Measurements from ENCODE around the gene RAB6B. TPM values are rescaled to one million over a fixed set of nuclear protein-coding genes. Genes with fewer than 3 reads are reported as not detected.

The RAB6B gene
- total RNA-seq, 2 donors from 2014 or later: 0.16 to 2.2 TPM

DNA sequence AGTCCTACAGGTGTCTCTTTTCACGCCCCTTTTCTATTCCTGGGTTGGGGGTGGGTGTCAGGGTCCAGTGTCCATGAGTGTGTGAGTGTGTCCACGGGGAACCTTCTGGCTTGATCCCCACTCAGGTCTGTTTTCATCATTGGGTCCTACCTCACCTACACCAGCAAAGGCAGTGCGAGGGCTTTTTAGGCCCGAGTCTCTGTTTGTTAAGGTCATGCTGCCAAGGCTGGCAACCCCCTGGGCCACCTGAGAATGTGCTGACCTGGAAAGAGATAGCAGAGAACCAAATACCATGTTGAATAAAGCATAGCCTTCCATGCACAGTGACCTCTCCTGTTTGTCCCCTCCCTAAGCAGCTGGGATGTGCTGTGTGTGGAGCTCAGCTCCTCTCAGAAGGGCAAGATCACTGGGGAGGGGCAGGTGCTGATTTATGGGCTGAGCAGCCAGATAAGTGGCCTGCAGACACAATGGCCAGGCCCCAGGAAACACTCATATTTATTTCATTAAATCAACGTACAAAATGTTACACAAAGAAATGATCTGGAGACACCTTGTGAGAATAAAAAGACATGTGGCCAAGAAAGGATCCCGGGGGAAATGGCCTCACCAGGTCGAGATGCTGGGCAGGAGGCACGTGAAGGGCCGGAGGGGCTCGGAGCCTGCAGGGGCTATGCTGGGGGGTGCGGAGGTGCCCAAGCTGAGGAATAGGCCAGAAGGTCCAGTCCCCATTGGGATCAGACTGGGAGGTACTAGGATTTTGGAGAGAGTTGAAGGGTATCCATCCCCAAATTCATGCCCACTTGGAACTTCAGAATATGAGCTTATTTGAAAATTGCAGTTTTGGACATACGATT lies 36.1 kb downstream of the RAB6B start:
- no peaks in the 10 kb centered on the region for H3K9me3 Mint-ChIP-seq
- no peak for DNase-seq (ENCODE audit: low spot score in 2 of 2)

DNA sequence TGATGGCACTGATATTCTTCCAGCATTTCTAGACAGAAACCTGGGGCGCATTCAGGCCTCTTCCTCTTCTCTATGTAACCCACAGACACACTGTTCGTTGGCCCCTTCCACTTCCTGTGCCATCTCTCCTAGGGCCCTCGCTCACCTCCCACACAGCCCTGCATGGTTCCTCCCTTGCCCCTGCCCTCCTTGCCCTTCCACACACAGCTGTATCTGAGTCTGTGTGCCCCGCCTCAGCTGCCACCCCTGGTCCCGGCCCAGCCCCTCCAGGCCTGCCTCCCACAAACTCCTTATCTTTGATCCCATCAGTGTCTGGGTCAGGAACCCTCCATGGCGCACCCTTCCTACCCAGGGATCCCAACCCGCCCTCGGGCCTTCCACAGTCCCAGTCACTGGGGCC lies 37.9 kb downstream of the RAB6B start:
- Mint-ChIP-seq H3K9me3 (no peaks in the 10 kb centered on the region), H3K36me3 (no peaks in the 10 kb centered on the region), H3K27ac (peak overlapping the region in 1 of 2 donors; percentile 92)
- ATAC-seq (peak in 1 of 2 donors; percentile 41), DNase-seq (ENCODE audit: low spot score in 2 of 2) (no peak)

More for the DNA sequence above, 36.1 kb downstream of the RAB6B start:
- Mint-ChIP-seq H3K27ac (no peak overlapping the region), H3K36me3 (no peaks in the 10 kb centered on the region)
- ATAC-seq: no peak

DNA sequence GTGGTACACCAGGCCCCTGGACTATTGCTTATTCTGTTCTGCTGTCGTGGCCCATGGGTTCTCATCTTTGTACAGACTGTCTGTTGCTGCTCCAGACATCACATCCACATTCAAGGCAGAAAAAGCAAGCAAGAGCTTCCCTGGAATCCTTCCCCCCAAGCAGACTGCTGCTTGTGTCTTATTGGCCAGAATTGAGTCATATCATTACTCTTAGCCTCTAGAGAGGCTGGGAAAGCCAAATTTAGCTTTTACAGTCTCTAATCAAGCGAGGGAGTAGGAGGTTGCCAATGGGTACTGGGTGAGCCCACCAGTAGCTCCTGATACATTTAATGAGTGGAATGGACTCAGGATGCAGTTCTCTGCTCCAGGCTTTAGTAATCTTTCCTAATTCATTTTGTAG lies 39.4 kb downstream of the RAB6B start:
- DNase-seq (ENCODE audit: low spot score in 2 of 2) (no peak), ATAC-seq (no peak)
- Mint-ChIP-seq H3K27ac (no peak overlapping the region), H3K9me3 (no peaks in the 10 kb centered on the region), H3K36me3 (no peaks in the 10 kb centered on the region)

DNA sequence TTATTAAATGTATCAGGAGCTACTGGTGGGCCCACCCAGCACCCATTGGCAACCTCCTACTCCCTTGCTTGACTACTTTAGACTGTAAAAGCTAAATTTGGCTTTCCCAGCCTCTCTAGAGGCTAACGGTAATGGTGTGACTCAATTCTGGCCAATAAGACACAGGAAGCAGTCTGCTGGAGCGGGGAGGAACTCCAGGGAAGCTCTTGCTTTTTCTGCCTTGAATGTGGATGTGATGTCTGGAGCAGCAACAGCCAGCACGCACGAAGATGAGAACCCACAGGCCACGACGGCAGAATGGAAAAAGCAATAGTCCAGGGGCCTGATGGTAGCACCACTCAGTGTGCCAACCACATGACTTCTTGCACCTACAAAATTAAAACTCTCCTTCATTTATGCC lies 39.9 kb downstream of the RAB6B start:
- Mint-ChIP-seq H3K36me3 (no peaks in the 10 kb centered on the region), H3K27ac (no peak overlapping the region), H3K9me3 (no peaks in the 10 kb centered on the region)
- no peak for DNase-seq (ENCODE audit: low spot score in 2 of 2)
- ATAC-seq: no peak

DNA sequence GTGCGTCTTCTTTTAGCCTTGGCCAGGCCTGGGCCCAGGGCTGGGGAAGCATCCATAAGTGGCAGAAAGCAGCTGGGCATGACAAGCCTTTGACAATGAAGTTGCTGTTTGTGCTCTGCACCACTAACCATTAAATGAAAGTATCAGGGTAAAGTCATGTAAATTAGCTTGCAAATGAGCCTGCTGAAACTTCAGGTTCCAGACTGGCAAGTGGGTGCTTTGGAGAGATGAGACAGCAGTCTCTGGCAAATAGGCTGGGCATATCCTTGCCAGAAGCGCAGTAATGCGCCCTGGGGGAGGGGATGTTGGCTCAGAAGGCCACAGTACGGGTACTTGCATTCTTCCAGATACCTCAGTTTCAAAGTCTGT lies 40.7 kb downstream of the RAB6B start:
- H3K27ac Mint-ChIP-seq: no peak overlapping the region
- DNase-seq (ENCODE audit: low spot score in 2 of 2) (no peak), ATAC-seq (no peak)
- no peaks in the 10 kb centered on the region for H3K36me3 Mint-ChIP-seq
- H3K9me3 Mint-ChIP-seq: no peaks in the 10 kb centered on the region

DNA sequence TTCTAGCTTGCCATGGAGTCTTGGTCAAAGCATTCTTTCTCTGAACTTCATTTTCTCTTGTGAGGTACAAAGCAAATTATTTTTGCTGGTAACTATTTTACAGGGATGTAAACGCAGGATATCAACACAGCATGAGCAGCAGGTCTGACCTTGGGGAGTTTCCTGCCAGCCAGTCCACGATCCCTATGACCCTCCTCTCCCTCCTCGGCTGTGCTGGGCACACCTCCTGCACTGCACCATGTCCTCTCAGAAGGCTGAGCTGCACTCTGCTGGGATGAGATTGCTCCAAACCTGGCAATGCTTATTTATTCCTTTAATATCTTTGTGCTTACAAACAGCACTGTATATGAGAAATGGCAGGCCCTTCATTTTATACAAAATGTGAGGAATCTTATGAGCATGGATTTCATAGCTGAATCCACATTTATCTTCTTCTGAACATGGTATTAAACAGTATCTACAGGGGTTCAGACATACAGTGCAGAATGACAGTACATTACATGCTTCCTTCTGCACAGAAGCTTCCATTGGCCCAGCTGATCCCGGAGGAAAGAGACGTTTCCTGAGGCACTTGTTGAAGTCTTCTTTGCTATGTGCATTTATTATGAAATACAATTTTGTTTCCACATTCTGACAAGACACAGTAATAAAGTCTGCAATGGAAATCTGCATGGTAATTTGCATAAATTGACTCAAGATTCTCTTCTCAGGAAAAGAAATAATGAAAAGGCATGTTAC lies 41.2 kb downstream of the RAB6B start:
- no peak overlapping the region for H3K27ac Mint-ChIP-seq

DNA sequence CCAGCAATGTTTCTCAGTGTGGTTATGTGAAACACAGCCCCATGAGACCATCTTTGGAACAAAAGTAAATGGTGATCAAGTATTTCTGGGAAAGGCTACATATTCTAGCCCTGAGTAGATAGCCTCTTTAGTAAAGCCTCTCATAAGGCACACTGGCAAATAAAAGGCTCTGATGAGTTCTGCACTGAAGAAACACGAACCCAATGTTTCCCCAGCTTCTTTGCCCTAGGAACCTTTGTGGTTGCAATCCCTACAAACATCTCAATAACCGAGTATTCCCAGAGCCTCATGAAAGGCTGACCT lies 41.8 kb downstream of the RAB6B start:
- no peaks in the 10 kb centered on the region for H3K36me3 Mint-ChIP-seq
- H3K27ac Mint-ChIP-seq: no peak overlapping the region
- H3K9me3 Mint-ChIP-seq: no peaks in the 10 kb centered on the region
- ATAC-seq (no peak), DNase-seq (ENCODE audit: low spot score in 2 of 2) (no peak)

More for the DNA sequence above, 41.2 kb downstream of the RAB6B start:
- H3K9me3 Mint-ChIP-seq: no peaks in the 10 kb centered on the region
- no peak for ATAC-seq
- no peaks in the 10 kb centered on the region for H3K36me3 Mint-ChIP-seq
- no peak for DNase-seq (ENCODE audit: low spot score in 2 of 2)

DNA sequence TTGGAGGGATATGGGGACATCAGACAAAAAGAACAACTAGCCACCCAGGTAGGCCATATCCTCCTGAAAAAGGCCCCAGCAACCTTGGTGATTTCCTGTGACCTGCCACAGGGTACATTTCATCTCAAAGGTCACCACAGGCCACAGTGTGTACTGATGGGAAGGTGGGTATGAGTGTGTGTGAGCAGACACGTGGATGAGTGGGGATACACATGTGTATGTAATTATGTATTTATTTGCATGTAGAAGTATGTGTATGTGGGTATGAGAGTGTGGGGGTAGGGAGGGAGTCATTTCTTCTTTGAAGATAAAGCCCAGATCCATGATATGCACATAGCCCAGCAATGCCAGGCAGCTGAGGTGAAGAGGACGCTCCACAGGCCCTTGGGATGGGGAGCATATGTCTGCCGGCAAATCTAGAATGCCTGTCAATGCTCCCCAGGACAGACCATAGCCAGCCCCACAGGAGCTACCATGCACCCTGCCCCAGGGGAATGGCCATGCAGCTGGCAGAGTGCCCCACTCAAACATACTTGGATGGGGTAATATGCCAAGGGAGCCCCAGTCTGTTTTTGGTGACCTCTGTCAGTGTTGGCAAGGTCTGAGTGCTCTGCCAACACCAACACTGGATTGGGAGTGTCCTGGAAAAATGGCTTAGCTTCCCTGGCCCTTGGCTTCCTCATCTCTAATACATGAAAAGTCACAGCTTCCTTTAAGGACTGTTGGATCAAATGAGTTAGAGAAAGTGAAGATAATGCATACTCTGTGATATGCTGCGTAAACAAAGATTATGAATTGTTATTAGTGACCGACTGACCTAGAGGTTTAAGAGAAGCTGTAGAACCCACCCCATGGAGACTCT lies 42.4 kb downstream of the RAB6B start:
- Mint-ChIP-seq H3K9me3 (no peaks in the 10 kb centered on the region), H3K27ac (no peak overlapping the region), H3K36me3 (no peaks in the 10 kb centered on the region)
- DNase-seq (ENCODE audit: low spot score in 2 of 2) (no peak), ATAC-seq (no peak)

DNA sequence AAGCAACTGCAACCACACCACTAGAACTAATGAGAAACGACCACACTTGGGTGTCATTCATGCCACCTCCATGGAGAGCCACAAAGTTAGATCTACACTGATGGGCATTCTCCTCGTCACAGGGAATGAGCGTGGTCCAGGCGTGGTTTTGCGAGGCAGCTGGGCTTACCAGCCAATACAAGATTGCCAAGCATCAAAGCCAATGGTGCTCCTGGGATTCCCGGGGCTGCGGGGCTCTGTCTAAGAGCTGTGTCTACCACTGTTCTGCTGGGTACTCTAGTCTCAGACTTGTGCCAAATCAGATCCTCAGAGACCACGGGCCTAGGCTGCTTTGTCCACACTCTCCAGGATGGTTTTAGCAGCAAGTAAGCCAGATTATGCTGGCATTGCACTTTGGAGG lies 43.8 kb downstream of the RAB6B start:
- Mint-ChIP-seq H3K36me3 (no peaks in the 10 kb centered on the region), H3K9me3 (no peaks in the 10 kb centered on the region), H3K27ac (no peak overlapping the region)
- no peak for ATAC-seq
- no peak for DNase-seq (ENCODE audit: low spot score in 2 of 2)

DNA sequence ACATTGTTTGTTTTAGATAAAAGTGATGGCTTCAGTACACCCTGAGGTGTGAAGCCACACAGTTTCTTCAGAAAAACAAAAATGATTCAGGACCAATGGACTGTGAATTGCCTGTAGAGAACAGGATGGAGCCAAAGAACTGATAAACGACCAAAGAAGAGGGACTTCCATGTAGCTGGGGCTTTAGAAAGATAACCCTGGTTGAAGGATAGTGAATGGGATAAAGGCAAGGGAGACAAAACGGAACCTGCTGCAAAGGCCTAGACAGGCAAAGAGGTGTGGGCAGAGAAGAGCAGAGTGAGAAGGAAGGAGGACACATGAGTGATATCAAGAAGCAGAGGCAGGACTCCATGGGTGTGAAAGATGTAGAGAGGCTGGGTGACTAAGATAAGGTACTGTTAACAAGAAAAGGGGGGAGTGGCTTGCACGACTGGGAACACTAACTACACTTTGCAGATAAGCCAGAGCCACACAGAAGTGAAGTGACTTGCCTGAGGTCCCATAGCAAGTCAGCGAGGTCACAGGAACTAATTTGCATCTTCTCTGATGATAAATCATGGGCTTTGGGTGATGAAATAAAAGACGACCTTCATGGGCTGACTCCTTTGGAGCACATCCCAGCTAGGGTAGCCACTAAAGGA lies 44.3 kb downstream of the RAB6B start:
- peak; percentile 59 to 93 for ATAC-seq
- H3K27ac Mint-ChIP-seq: no peak overlapping the region
- DNase-seq (ENCODE audit: low spot score in 2 of 2): no peak
- no peaks in the 10 kb centered on the region for H3K9me3 Mint-ChIP-seq
- H3K36me3 Mint-ChIP-seq: no peaks in the 10 kb centered on the region

DNA sequence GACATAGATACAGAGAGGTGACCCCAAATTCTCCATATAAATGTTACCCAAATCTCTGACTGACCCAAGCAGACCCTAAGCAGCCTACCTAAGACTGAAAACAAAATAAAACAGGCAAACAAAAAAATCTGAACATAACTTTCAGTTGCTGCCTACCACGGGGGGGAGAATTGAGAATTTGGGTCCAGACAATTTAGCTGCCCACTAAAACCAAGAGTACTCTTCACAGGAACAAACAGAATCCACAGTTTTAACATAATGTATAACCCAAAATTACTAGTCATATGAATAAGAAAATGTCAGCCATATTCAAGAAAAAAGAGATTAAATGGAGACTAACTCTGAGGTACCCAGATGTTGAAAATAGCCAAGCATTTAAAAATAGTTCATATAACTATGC lies 45.6 kb downstream of the RAB6B start:
- Mint-ChIP-seq H3K9me3 (no peaks in the 10 kb centered on the region), H3K27ac (no peak overlapping the region), H3K36me3 (no peaks in the 10 kb centered on the region)
- ATAC-seq: no peak
- DNase-seq (ENCODE audit: low spot score in 2 of 2): no peak

DNA sequence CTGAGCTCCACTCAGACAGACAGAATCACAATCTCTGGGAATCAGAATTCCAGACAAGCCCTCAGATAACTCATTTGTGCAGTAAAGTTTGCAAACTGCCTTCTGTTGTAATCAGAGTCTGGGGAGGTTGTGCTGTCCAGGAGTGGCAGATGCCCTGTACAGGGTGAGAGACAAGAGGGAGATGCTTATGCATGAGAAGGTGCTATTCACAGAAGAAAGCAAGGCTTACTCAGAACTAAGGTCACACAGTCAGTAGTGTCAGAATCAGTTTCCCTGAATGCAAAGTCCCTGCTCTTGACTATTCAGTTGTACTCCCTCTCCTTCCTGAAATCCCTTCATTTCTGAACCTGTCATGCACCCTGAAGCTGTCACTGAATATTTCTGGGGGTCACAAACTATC lies 46.3 kb downstream of the RAB6B start:
- Mint-ChIP-seq H3K36me3 (no peaks in the 10 kb centered on the region), H3K27ac (no peak overlapping the region), H3K9me3 (no peaks in the 10 kb centered on the region)
- DNase-seq (ENCODE audit: low spot score in 2 of 2) (no peak), ATAC-seq (peak in 1 of 2 donors; percentile 51)

DNA sequence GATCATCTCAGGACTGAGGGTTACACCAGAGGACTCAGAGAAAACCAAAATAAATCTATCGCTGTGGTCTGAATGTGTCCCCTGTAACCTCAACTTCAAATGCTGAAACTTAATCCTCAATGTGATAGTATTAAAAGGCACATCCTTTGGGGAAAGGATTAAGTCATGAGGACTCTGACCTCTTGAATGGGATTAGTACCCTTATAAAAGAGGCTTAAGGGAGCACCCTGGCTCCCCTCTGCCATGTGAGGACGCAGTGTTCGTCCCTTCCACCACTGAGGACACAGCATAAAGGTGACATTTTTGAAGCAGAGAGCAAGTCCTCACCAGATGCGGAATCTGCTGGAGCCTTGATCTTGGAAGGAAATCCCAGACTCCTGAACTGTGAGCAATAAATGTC lies 50.6 kb downstream of the RAB6B start:
- Mint-ChIP-seq H3K9me3 (no peaks in the 10 kb centered on the region), H3K27ac (no peak overlapping the region), H3K36me3 (no peaks in the 10 kb centered on the region)
- DNase-seq (ENCODE audit: low spot score in 2 of 2) (no peak), ATAC-seq (no peak)

DNA sequence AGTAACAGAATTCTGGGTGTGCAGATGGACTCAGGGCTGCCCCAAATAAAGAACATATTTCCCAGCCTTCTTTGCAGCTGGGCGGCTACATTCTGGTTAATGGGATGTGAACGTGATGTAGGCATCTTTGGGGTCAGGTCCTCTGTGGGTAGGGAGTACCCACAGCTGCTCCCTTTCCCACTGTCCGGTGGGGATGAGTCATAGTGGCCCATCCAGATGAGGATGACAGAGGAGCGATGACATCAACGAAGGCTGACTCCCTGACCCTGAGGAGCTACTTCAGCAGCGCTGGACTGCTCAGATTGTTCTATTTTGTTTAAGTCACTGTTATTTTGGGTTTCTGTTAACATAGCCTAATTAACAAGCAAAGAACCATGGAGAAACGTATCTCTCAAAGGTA lies 52.0 kb downstream of the RAB6B start:
- no peak for DNase-seq (ENCODE audit: low spot score in 2 of 2)
- Mint-ChIP-seq H3K36me3 (no peaks in the 10 kb centered on the region), H3K9me3 (no peaks in the 10 kb centered on the region), H3K27ac (no peak overlapping the region)
- no peak for ATAC-seq

DNA sequence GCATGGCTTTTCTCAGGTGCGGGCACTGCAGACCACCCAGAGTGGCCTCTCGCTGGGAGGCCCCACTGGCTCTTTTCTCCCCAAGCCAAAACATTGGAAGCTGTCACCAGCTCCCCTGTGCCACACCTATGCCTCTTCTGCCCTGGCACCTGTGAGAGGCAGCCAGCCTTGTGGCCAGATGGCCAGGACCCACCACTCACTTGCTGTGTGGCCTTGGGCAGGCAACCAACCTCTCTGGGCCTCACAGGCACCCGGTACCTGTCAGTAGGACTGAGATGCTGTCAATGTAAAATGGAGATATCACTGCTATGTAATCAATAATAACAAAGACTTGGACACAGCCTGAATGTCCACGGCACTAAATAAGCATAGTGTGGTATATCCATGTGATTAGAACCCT lies 53.5 kb downstream of the RAB6B start:
- H3K27ac Mint-ChIP-seq: no peak overlapping the region
- H3K36me3 Mint-ChIP-seq: no peaks in the 10 kb centered on the region
- DNase-seq (ENCODE audit: low spot score in 2 of 2) (peak in 1 of 2 donors; percentile 35), ATAC-seq (no peak)
- no peaks in the 10 kb centered on the region for H3K9me3 Mint-ChIP-seq

DNA sequence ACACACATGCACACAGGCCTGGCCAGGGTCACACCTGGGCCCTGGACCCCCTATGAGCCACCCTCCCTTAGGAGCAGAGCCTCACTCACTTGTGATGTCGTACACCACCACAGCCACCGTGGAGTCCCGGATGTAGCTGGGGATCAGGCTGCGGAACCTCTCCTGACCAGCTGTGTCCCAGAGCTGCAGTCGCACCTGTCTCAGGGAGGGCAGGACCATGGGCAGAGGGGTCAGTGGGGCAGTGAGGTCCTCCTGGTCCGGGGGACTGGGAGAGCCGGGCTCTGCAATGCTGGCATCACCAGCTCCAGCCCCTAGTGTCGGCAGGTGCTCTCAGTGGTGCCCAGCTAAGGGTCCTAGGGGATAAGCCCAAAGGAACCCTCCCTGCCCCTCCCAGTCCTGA lies 54.5 kb downstream of the RAB6B start:
- DNase-seq (ENCODE audit: low spot score in 2 of 2): no peak
- Mint-ChIP-seq H3K36me3 (no peaks in the 10 kb centered on the region), H3K27ac (no peak overlapping the region), H3K9me3 (no peaks in the 10 kb centered on the region)
- no peak for ATAC-seq

DNA sequence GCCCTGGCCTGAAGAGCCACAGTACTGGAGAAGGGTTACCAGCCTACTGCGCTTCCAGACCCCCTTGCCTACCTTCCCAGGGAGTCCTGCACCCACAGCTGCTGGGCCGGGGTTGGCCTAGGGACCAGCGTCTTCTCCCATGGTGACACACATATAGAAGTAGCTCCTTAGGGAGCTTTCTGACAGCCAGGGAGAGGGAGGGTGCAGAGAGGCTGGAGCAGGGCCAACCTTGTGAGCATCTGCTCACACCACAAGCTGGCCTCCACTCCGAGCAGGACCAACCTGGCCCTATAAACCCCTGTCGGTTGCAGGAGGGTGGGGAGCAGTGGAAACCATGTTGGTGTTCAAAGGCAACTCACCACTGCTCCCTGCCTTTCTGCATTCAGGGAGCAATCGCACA lies 54.9 kb downstream of the RAB6B start:
- Mint-ChIP-seq H3K27ac (no peak overlapping the region), H3K9me3 (no peaks in the 10 kb centered on the region), H3K36me3 (no peaks in the 10 kb centered on the region)
- ATAC-seq (no peak), DNase-seq (ENCODE audit: low spot score in 2 of 2) (no peak)

Data from activated naive CD4-positive, alpha-beta T cell treated with anti-CD3 and anti-CD28 coated beads, Interleukin-2, amount 50 U/mL, for 72 hours (primary cell).